Prostate gland (tissue), 2 donors: Measurements from ENCODE around the gene LRRC53. TPM values are rescaled to one million over a fixed set of nuclear protein-coding genes. Genes with fewer than 3 reads are reported as not detected.
A peak's percentile ranks its signal among the peaks of the same experiment; 100 is the strongest.

ENCODE experiments used
- DNase-seq: peaks from one replicate; pipeline ENCODE4 v3.0.0-alpha.2; 2019; ENCODE audit warnings: low spot score
- H3K27ac ChIP-seq, 2 donors: fragments of 200-600 bp; sonication (generic); 2 replicates each; pipeline ENCODE4 v1.5.1; 2017 to 2019
- H3K27me3 ChIP-seq: fragments of 200-600 bp; sonication (generic); replicated peaks from 2 replicates; pipeline ENCODE4 v1.5.1; 2019; ENCODE audit not compliant: insufficient read depth
- H3K36me3 ChIP-seq, 2 donors: fragments of 200-600 bp; sonication (generic); 1 replicate in 1 of 2; 2 replicates in 1 of 2; pipeline versions ENCODE4 v1.5.1 to v1.8.1; 2017 to 2019
- H3K4me1 ChIP-seq: fragments of 200-600 bp; sonication (generic); replicated peaks from 2 replicates; pipeline ENCODE4 v1.5.1; 2019
- H3K4me3 ChIP-seq, 2 donors: fragments of 200-600 bp; sonication (generic); 2 replicates each; pipeline ENCODE4 v1.5.1; 2017 to 2019
- H3K9me3 ChIP-seq: fragments of 200-600 bp; sonication (generic); 2 replicates; pipeline ENCODE4 v1.5.1; 2017
- CTCF ChIP-seq, 4 experiments: fragments of 200-600 bp in 2 of 4; fragments of 450-650 bp in 2 of 4; sonication (generic) in 2 of 4; IDR thresholded peaks; 1 replicate in 3 of 4; 2 replicates in 1 of 4; pipeline ENCODE4 v1.5.1; 2016 to 2019; ENCODE audit warnings: antibody characterized with exemption in 4 of 4, mild to moderate bottlenecking in 2 of 4, moderate library complexity in 2 of 4
- POLR2A ChIP-seq: fragments of 450-650 bp; IDR thresholded peaks from one replicate; pipeline ENCODE4 v1.6.1; 2016; ENCODE audit warnings: antibody characterized with exemption, mild to moderate bottlenecking
- POLR2AphosphoS5 ChIP-seq: sonication (generic); formaldehyde crosslinking; IDR thresholded peaks from one replicate; pipeline ENCODE4 v1.6.1; 2017; ENCODE audit warnings: antibody characterized with exemption
- WGBS: methylation state at CpG from one replicate; pipeline ENCODE4 v1.1.5; 2018; 5-methylcytosine and 5-hydroxymethylcytosine counted together
- intact Hi-C: fragments of 100-400 bp; cut with DNase I; formaldehyde crosslinking; loops from one replicate; pipeline ENCODE4 v1.14.2; 2022
- total RNA-seq, 2 donors: library from RNA; depleted of rRNA; stranded (reverse); fragments of >200 nt; gene quantifications; one replicate each; pipeline ENCODE4 v1.1.0, GENCODE V29; 2016

Gene LRRC53
- total RNA-seq, 2 donors from 2014 or later: not detected

- no peak overlapping the region for H3K4me3 ChIP-seq
- no peaks in the 10 kb centered on the region for H3K36me3 ChIP-seq
- intact Hi-C loops: no loop called here
- H3K4me1 ChIP-seq: no peaks in the 10 kb centered on the region
- 14% methylated on average over 2 of the region's 2 CpGs for WGBS
- DNase-seq: no peak
- H3K9me3 ChIP-seq: no peaks in the 10 kb centered on the region
- TF ChIP-seq POLR2AphosphoS5 (no peak), CTCF (IDR thresholded peaks at IDR 0.05) (peak in 3 of 4 experiments; percentile 37 to 42 (median 40))
- H3K27me3 ChIP-seq: no peaks in the 10 kb centered on the region
- H3K27ac ChIP-seq: no peak overlapping the region
Observed at GRCh38 chr1:74468982-74469603, 43.3 kb downstream of the LRRC53 start.

GRCh38 chr1:74467786-74468377 is 44.5 kb downstream of the LRRC53 start:
- Histone ChIP-seq H3K27ac (no peak overlapping the region), H3K36me3 (no peaks in the 10 kb centered on the region), H3K27me3 (no peaks in the 10 kb centered on the region), H3K4me3 (no peak overlapping the region), H3K4me1 (no peaks in the 10 kb centered on the region), H3K9me3 (no peaks in the 10 kb centered on the region)
- intact Hi-C loops: no loop called here
- 72% methylated on average over 3 of the region's 3 CpGs for WGBS
- TF ChIP-seq POLR2AphosphoS5 (no peak), CTCF (IDR thresholded peaks at IDR 0.05) (no peak), POLR2A (no peak)
- DNase-seq: no peak

GRCh38 chr1:74465193-74465681 is 47.2 kb downstream of the LRRC53 start:
- DNase-seq: no peak
- no peak overlapping the region for H3K27ac ChIP-seq
- intact Hi-C loops: no loop called here

DNA sequence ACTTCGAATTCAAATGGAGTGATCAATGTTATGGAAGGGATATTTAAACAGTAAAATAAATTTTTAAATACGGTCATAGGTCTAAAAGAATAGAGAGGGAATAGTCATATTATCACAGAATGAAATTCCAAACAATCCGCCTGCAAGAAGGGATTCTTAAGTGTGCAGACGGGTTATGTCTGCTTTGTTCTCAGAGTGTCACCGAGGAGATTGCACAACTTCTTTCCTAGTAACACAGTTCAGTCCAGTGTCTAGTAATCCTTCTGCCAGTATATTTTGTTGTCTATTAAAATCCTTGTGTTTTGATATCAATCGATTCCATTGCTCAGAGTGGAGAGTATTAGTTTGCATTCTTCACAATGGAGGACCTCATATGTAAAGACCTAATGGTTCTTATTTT is 48.4 kb downstream of the LRRC53 start:
- intact Hi-C loops: no loop called here
- Histone ChIP-seq H3K4me3 (no peak overlapping the region), H3K27ac (no peak overlapping the region), H3K36me3 (no peaks in the 10 kb centered on the region), H3K4me1 (no peaks in the 10 kb centered on the region), H3K9me3 (no peaks in the 10 kb centered on the region), H3K27me3 (no peaks in the 10 kb centered on the region)
- no peak for DNase-seq
- 67% methylated on average over 6 of the region's 6 CpGs for WGBS
- TF ChIP-seq CTCF (IDR thresholded peaks at IDR 0.05) (no peak), POLR2AphosphoS5 (no peak), POLR2A (no peak)

More at GRCh38 chr1:74465193-74465681, 47.2 kb downstream of the LRRC53 start:
- Histone ChIP-seq H3K4me3 (no peak overlapping the region), H3K36me3 (no peaks in the 10 kb centered on the region), H3K27me3 (no peaks in the 10 kb centered on the region), H3K4me1 (no peaks in the 10 kb centered on the region), H3K9me3 (no peaks in the 10 kb centered on the region)
- 95% methylated on average over 20 of the region's 24 CpGs for WGBS
- TF ChIP-seq POLR2A (no peak), CTCF (IDR thresholded peaks at IDR 0.05) (no peak), POLR2AphosphoS5 (no peak)
